ENCODE data around the gene PRKCH.

Gene PRKCH

DNA sequence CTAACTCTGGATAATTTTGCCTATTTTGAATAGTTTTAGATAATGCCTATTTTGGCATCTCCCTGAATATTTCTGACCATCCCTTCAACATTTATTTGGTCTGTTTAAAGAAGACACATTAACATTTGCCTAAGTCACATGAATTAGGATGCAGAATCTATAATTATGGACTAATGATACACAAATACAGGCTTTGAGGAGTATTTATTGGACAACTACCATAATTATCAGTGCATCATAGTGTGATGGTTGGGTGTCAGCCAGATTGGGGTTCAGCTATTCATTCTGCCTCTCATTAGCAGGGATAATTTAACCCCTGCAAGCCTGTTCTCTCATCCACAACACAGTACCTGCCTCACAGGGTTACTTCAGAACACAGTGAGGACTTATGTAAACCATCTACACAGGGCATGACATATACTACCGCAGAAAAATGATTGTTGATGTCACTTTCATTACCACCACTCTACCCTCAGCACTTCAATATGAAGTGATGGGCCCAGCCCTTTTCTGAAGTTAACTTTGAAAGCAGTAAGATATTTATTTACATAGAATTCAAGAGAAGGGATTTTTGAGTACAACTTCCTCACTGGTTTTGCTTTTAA is 14.4 kb downstream of the PRKCH start:
- FAIRE-seq: no peak
- DNase-seq (ENCODE audit: low spot score): no peak

DNA sequence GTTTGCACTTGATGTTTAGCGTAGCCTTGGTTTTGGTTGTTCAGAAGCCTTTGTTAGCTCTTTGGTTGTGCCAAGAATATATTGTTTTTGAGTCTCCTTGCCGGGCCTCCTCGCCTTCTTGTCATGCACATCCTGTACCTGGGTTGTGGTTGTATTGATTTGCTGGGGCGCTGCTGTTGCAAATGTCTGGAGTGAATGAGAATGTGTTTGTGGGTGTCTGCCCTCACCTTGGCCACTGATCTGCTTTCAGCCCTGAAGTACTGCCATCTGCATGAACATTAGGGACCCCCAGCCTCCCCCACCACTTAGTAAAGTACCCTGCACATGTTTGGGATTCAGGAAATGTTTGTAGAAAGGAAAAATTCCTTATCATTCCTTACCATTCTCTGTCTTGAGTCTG is 16.5 kb downstream of the PRKCH start:
- DNase-seq (ENCODE audit: low spot score): no peak
- no peak for FAIRE-seq

DNA sequence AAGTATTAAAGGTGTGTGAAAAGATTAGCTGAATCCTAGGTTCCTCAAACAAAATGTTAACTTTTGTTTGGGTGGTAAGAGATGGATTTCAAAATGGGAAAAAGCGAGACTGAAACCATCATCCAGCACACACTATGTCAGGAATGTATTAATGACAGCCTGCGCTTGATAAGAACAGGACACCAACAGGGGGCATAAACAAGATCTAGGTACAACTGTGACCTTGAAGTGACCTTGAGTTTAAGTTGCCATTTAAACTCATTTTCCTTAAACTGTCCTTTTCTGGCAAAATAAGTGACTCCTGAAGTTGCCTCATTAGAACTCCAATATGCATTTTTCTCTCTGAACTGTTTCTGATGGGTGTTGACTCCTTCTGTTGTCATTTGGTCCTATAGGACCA is 17.1 kb downstream of the PRKCH start:
- no peak for DNase-seq (ENCODE audit: low spot score)
- FAIRE-seq: no peak

DNA sequence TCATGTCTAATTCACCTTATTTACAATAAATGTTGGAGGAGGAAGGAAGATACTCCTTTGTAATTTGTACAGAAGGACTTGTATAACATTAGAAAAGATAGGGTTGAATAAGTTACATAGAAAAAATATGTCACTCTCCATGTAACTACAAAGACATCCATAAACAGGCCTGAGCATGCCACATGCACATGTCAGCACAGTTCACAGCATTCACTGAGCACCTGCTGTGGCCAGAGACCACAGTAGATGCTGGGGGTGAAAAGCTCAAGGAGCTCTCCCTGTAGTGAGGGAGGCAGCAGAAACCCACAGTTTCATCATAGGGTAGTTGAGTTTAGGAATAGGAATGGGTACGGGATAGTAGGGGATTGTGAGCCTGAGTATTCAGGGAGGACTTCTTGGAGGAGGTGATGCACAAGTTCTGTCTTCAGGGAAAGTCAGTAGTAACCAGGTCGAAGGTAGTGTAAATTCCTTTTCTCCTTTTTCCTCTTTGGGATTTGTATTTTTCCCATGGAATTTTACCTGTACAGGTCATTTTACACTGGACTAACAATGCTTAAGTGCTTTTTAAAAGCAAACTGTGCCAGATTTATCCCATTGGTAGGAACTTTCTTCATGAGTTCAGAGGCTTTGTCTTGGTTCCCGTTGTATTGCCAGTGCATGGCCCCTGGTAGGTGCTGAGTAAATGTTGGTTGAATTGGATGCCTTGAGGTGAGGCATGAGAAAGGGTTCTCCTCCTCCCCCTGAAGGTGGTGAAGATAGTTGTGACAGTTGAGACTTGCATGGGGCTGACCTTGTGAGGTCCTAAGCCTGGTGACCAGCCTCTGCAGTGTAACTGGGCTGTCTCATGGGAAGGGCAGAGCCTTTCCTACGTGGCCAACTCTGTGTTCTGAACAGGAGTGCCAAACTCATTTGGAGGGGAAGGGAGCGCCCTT is 20.2 kb downstream of the PRKCH start:
- FAIRE-seq (no peak), DNase-seq (ENCODE audit: low spot score) (no peak)

DNA sequence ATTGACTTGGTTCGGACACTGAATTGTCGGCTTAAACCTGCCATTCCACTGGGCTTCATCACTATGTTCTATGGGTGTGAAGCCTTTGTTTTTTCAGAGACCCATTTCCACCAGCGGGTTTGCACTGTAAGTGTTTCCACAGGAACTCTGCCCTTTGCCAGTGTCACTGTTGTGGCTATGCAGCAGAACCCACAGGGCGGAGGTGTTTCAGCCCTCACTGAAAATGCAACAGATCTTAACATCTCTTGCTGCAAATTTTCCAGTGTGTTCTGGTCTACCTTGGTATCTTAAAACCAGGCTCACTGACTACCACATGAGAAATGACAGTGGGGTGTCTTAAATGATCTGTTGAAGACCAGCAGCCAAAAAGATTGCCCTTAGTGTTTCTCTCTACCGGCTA is 21.1 kb downstream of the PRKCH start:
- no peak for FAIRE-seq
- no peak for DNase-seq (ENCODE audit: low spot score)

DNA sequence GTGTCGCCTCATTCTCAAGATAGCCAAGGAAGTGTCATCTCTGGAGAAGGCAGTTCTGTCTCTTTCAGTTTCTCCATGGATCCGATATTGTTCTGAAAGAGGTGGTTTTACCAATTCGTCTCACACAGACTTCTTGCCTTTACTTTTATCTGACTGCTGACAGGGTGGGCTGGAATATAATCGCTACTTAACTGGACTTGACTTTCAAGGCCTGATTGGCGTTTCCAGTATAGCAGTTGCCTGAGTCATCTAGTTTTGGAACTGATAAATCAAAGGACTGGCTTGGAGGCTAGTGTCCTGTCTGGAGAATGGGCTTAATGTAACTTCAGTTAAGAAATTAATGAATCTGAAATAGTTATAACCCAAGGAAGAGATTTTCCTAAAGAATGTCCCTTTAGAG is 21.6 kb downstream of the PRKCH start:
- FAIRE-seq: no peak
- no peak for DNase-seq (ENCODE audit: low spot score)

DNA sequence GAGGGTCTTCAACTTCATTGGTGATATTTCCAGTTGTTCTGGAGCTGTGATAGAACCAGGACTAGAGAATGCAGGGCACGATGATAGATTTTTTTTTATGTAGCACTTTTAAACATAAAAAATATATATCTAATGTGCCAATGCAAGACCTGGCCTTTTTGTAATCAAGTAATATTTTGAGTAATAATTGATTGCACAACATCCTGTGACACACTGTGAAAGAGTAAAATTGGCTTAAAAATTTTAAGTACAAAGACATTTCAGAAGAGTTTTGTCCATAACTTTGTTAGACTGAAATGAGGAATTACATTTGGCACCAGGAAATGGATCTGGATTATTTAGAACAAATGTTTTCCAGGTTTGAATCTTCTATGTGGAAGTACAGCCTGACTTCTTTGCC is 22.1 kb downstream of the PRKCH start:
- no peak for FAIRE-seq
- no peak for DNase-seq (ENCODE audit: low spot score)

DNA sequence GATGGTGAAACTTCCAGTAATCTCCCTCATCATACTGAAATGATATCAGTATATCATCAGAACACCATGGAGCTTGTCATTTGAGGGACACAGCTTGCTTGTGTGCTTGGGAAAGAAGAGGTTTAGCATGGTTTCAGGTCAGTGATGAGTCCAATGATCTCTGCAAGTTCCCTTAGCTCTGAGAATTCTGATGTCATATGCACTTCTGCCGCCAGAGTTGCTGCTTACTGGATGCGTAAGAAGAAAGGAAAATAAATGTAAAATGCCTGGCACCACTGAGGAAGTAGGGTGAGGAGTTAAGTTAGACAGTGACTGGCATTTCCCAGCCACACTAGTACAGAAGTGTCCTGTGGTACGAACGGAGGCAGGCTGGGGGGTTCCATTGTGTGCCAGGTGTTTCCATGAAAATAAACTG is 22.6 kb downstream of the PRKCH start:
- DNase-seq (ENCODE audit: low spot score) (no peak), FAIRE-seq (no peak)

DNA sequence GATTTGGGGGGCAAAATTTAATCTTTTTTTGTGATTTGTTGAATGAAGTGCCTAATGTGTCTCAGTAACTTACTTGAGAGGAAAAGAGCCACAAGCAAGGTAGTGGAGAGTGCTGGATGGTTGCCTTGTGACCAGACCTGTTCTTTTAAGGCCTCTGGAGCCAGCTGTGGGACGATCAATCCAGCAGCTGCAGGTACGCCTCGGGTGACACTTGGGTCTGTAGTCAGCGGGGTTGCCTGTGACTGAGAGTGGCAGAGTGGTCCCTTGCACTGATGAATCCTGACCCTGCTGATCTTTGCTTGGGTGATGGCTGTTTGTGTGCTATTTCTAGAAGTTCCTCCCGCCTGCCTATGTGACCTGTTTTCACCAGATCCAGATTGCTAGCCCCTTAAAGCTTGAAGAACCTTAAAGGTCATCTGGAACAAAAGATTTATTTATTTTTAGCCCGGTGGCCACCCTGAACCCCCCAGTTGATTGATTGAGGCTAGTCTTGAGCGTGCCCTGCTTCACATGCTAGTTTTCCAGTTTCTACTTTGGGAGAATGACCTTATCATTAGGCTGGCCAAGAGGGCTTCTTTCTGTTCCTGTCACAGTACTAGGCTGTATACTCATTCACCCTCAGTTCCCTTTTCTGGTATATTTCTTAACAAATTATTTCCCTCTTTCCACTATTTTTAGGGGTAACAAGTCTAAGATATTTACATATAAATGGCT is 23.2 kb downstream of the PRKCH start:
- no peak for FAIRE-seq

DNA sequence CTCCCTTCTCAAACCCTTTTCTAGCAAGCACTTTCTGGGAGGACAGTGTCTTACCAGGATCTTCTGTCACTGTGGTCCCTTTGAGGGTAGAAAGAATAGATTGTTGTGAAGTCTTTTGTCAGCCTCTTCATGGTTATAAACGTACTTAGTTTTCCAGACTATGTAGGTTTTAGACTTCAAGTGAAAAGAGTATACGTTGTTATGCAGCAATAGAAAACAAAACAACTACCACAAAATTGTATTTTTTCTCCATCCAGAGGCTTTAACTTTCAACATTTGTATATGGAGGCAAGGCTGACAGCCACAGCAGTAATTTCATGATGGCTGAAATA is 23.7 kb downstream of the PRKCH start:
- FAIRE-seq (no peak), DNase-seq (ENCODE audit: low spot score) (no peak)

More for the DNA sequence above, 23.2 kb downstream of the PRKCH start:
- no peak for DNase-seq (ENCODE audit: low spot score)

DNA sequence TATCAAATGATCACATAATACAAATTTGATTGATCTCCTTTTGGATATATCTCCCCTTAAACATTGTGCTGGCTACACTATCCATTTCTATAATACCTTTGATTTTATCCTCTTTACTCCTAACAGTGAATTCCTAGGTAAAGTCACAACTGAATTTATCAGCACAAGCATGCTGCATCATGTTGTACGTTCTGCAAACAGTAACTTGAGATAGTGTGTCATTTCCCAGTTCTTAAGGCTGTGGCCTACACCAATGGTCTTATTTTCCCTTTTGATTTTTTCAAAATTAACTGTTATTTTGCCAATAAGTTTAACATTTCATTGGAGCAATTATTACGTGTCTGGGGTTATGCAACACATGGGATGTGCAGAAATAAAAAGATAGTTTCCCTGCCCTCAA is 24.8 kb downstream of the PRKCH start:
- no peak for FAIRE-seq
- DNase-seq (ENCODE audit: low spot score): no peak

DNA sequence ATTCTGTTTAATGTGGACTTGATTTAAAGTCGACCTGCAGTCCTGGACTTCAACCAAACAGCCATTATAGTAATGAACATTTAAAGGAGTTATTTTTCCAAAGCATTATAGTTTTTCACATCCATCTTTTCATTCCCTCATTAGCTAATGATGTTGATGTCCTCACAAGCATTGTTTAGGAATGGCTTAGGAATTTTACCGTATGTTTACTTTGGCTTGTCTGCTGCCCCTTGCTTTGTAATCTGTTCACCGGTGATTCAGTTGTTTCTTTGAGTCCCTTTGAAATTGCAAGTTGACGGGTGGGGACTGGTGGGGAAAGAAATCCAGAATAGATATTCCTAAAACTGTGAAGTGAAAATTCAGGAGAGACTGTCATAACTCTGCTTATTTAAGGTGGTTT is 25.4 kb downstream of the PRKCH start:
- FAIRE-seq: no peak
- DNase-seq (ENCODE audit: low spot score): no peak

DNA sequence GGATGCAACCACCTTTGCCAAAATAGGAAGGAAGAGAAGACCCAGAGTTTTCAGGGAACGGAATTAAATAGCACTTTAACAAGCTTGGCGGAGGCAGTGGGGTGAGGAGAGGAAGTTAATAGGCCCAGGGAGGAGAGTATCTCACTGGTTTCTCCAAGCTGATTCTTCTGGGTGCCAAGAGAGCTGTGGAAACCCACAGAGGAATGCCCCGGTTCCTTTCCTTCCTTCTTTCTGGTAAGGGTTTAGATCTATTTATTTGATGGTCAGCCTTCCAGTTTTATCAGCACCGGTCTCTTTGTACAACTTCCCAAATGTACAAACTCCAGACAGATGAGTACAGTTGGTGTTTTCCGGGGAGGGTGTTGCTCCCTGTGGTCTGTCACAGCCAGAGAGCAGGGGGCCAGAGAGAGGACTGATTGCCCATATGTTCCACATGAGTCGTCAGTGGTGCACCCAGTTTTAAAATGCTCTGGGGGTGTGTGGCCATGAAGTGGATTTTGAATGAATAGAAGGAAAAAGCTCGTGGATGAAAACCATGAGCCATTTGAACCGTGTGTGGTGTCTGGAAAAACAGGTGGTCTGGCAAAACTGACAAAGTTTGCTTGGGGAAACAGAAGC is 26.6 kb downstream of the PRKCH start:
- no peak for FAIRE-seq
- DNase-seq (ENCODE audit: low spot score): no peak

DNA sequence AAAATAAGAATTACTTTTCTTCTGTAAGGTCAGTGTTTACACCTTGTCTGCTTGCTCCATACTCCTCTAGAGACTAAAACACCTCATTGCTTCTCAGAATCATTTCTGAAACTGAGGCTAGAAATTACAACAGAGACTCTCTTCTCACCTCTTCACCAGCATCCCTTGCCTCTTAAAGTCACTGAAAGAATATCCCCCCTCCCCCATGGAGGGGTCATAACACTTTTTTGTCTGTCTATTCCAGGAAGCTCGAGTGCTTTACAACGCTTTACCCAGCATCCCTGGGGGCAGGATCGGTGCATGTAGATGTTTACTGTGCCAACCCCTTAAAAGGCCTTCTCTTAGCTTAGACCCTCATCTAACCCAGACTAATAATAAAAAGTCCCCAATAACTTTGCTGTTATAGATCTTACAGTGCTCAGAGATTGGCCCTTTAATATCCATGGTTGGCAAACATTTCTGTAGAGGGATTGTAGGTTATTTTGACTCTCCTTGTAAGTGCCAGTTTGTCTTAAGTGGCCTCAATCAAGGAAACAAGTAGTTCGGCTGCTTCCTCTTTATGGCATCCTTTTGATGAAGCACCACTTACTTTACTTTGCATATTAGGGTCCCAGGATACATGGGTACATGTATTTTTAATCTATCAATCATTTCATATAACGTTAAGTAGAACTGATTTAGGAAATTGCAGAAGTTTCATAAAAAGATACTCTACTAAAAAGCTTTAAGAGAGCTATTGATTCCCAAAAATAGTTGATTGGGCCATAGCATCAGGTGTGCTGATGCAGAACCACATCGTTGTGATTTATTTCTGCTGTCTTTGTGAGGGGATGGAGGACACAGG is 29.3 kb downstream of the PRKCH start:
- FAIRE-seq (no peak), DNase-seq (ENCODE audit: low spot score) (no peak)

DNA sequence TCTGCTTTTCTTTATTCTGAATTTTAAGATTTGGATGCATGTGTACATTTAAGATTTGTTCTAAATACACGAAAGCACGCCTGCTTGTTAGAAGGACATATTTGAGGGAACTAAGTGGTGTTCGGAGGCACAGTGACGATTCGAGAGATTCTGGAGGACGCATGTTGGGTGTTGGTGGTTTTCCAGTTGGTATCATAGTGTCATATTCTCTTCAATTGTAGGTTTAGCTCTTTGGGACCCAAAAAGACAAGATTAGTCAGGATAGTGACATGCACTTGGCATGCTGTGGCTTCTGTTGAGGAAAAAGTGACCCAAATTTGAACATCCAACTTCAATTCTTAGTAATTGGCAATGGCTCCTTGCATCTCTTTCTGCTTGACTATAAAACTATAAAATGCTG is 30.1 kb downstream of the PRKCH start:
- no peak for DNase-seq (ENCODE audit: low spot score)
- FAIRE-seq: no peak

DNA sequence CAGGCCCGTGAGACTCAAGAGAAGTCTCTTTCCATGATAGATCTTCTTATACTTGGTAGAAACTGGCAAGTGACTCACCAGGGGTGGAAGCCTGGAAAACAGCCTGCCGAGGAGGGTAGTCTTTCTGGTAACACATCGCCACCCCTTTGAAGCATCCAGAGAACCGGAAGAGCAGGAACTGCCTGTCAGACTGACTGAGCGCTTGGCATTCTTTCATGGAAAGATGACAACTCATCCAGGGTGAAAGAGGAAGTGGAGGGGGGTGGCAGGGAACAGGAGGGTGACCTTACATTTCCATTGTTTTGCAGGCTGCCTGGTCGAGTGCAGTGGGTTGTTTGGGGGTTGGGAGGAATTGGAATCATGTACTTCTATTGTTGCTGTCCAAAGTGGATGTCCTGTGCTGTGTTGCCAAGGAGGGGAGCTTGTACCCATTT is 34.5 kb downstream of the PRKCH start:
- DNase-seq (ENCODE audit: low spot score) (peak; percentile 46), FAIRE-seq (no peak)

DNA sequence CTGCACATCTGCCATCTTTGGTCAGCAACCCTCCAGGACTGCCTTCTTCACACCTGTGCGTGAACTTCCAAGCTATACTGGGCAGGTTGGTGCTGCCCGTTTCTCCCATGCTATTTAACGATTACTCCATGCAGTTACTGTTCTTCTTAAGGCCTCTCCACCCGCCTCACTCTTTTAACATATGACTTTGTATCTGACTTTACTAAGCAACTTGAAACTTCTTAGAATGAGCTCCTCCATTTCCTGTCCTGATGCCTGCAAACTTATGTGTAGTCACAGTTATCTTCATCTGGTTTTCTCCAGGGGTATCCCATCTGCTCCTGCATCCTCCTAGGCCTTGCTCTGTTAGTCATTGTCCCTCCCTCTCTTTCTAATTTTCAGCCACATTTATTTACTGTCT is 35.7 kb downstream of the PRKCH start:
- no peak for FAIRE-seq
- no peak for DNase-seq (ENCODE audit: low spot score)

DNA sequence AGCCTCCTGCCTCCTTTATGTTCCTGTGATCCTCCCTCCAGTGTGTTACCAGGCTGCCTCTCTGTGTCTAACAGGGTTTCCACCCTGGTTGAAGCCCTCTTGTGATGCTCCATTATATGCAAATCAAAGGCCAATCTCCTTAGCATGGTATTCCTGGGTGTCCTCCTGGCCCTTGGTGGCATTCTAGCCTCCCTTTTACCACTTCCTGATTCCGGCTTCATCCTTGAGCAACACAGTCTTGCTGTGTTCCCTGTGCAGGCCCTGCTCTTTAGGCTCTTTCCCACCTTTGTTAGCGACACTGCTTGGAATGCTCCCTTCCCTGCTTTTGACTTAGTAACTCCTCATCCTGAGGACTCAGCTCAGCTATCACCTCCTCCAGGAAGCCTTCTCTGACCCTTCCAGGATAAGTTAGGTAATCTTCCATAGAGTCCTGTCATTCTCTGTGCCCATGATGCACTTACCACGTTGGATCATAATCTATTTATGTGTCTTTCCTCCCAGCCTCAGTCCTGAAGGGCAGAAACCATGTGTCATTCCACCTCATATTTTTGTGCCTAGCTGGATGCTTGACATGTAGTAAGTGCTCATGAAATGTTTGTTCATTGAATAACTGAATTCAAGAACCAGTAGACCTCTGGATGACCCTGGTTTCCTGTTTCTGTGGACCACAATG is 37.3 kb downstream of the PRKCH start:
- DNase-seq (ENCODE audit: low spot score) (no peak), FAIRE-seq (no peak)

DNA sequence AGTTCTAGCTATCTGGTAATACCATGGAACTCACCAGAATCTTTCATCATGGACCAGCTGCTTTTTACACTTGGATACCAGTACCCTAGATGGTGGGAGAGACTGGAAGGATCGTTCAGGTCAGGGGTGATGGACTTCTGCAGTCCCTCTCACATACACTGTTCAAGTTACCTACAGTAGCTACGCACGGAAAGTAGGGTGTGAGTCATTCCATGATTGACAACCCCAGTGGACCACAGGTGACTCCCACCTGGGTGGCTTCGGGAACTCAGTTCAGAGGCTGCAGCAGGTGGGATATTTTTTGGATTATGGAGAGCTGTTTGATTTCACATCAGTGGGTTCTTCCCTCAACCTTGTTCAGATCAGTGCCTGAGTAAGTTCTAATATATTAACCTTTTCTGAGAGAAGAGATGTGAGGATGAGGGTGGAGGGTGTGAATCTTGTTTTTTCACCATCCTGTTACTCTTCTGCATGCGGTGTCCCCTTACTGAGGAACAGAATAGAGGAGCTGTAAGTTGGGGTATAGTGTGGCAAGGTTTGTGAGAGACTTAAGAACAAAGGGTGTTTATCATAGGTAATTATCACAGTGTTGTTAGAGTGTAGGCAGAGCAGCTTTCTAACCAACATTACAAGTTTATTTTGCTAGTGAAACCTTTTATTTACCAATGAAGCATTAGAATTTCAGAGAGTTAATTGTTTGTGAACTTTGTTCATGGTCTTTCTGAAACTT is 39.6 kb downstream of the PRKCH start:
- FAIRE-seq (no peak), DNase-seq (ENCODE audit: low spot score) (no peak)
